Adipose tissue (tissue), 3 donors: Measurements from ENCODE around the gene VPS33B. TPM values are rescaled to one million over a fixed set of nuclear protein-coding genes. Genes with fewer than 3 reads are reported as not detected.
"Not testable (repeated sequence)": the region's sequence is repeated elsewhere in the genome, so short reads cannot be mapped to it uniquely, and the experiment has no call there.

Source experiments
- H3K27ac ChIP-seq: one replicate; pipeline ENCODE4 v1.5.1; 2013; ENCODE audit warnings: low read depth, low read length
- WGBS, 3 donors: extraction: QIAGEN DNeasy Blood & Tissue Kit; methylation state at CpG; one replicate each; pipeline ENCODE4 v1.1.7; 2013; 5-methylcytosine and 5-hydroxymethylcytosine counted together
- polyA plus RNA-seq, 3 donors: library from polyadenylated mRNA; stranded (reverse); fragments of 200-250 nt; gene quantifications; one replicate each; pipeline ENCODE4 v1.2.3, GENCODE V29; 2013
- donor health status: healthy with polysubstance abuse.
- donor health status: Bipolar disorder and iron deficiency.
- donor health status: healthy.

The VPS33B gene
- polyA plus RNA-seq, 3 donors, result 5.7 to 9.0 (median 8.3) TPM

GRCh38 chr15:91040856-91041255 lies 18.5 kb upstream of the VPS33B start:
- H3K27ac ChIP-seq, result no peak overlapping the region
- WGBS, 3 donors, result 73 to 84% (median 83%) methylated on average over 8 of the region's 8 CpGs

- H3K27ac ChIP-seq, result no peak overlapping the region
- 69 to 80% (median 79%) methylated on average over 3 of the region's 3 CpGs for WGBS, 3 donors
Measured at GRCh38 chr15:91039996-91040395, 17.6 kb upstream of the VPS33B start.

GRCh38 chr15:91032919-91033803 lies 10.8 kb upstream of the VPS33B start:
- H3K27ac ChIP-seq, result no peak overlapping the region
- whole genome bisulfite sequencing, 3 donors, result 21 to 45% (median 37%) methylated on average over 12 of the region's 12 CpGs

- no peak overlapping the region for H3K27ac ChIP-seq
- WGBS, 3 donors, result 60 to 87% (median 80%) methylated on average over 10 of the region's 10 CpGs
Measured at GRCh38 chr15:91031796-91032195, 9.4 kb upstream of the VPS33B start.

- 61 to 80% (median 76%) methylated on average over 1 of the region's 1 CpG for WGBS, 3 donors
- no peak overlapping the region for H3K27ac ChIP-seq
Measured at GRCh38 chr15:91027677-91028076, 5.3 kb upstream of the VPS33B start.

GRCh38 chr15:91023720-91024119 lies 1.3 kb upstream of the VPS33B start:
- no peak overlapping the region for H3K27ac ChIP-seq
- WGBS, 3 donors, result 85 to 95% (median 92%) methylated on average over 7 of the region's 7 CpGs

GRCh38 chr15:91022832-91023129 lies 387 bp upstream of the VPS33B start:
- no peak overlapping the region for H3K27ac ChIP-seq
- 28 to 39% (median 34%) methylated on average over 1 of the region's 1 CpG for WGBS, 3 donors

- WGBS, 3 donors, result 10 to 12% (median 11%) methylated on average over 4 of the region's 4 CpGs
- no peak overlapping the region for H3K27ac ChIP-seq
Measured at GRCh38 chr15:91021516-91022074, 799 bp downstream of the VPS33B start.

GRCh38 chr15:91018158-91018557 lies 4.2 kb downstream of the VPS33B start:
- WGBS, 3 donors, result 64 to 76% (median 74%) methylated on average over 3 of the region's 3 CpGs
- no peak overlapping the region for H3K27ac ChIP-seq

- WGBS, 3 donors, result 75 to 82% (median 78%) methylated on average over 5 of the region's 5 CpGs
- no peak overlapping the region for H3K27ac ChIP-seq
Measured at GRCh38 chr15:91017716-91018115, 4.7 kb downstream of the VPS33B start.

GRCh38 chr15:91013701-91014100 lies 8.7 kb downstream of the VPS33B start:
- not testable (repeated sequence) for H3K27ac ChIP-seq
- WGBS, 3 donors, result 80 to 96% (median 95%) methylated on average over 10 of the region's 10 CpGs

- 72 to 94% (median 86%) methylated on average over 3 of the region's 3 CpGs for WGBS, 3 donors
- no peak overlapping the region for H3K27ac ChIP-seq
Measured at GRCh38 chr15:91007266-91007665, 15.1 kb downstream of the VPS33B start.

GRCh38 chr15:91001209-91001608 lies 21.2 kb downstream of the VPS33B start:
- WGBS, 3 donors, result 92 to 97% (median 93%) methylated on average over 3 of the region's 3 CpGs
- no peak overlapping the region for H3K27ac ChIP-seq

- WGBS, 3 donors, result 83 to 92% (median 92%) methylated on average over 8 of the region's 8 CpGs
- no peak overlapping the region for H3K27ac ChIP-seq
Measured at GRCh38 chr15:90998737-90999136, 23.7 kb downstream of the VPS33B start.

- 1% methylated on average over 74 to 75 of the region's 75 CpGs for WGBS, 3 donors
- H3K27ac ChIP-seq, result peak within 1 kb of the TSS; percentile 36
Measured at GRCh38 chr15:90994417-90995311, 27.7 kb downstream of the VPS33B start, which contains the start of gene PRC1. Gene PRC1 (minus strand): TSS chr15:90994535. CDS start chr15:90994417, 118 bp downstream.

GRCh38 chr15:90994059-90994416 lies 28.4 kb downstream of the VPS33B start:
- 0 to 1% (median 1%) methylated on average over 33 to 49 of the region's 50 CpGs for WGBS, 3 donors
- H3K27ac ChIP-seq, result no peak overlapping the region

- 92 to 95% (median 92%) methylated on average over 6 of the region's 6 CpGs for WGBS, 3 donors
- H3K27ac ChIP-seq, result no peak overlapping the region
Measured at GRCh38 chr15:90991587-90992285, 30.7 kb downstream of the VPS33B start.

GRCh38 chr15:90990446-90990845 lies 31.9 kb downstream of the VPS33B start:
- no peak overlapping the region for H3K27ac ChIP-seq
- WGBS, 3 donors, result 92 to 98% (median 96%) methylated on average over 4 of the region's 4 CpGs
